SK-MEL-5 (cell line): ENCODE results near the gene ADGRG7. TPM values are rescaled to one million over a fixed set of nuclear protein-coding genes. Genes with fewer than 3 reads are reported as not detected.

ENCODE experiments used
- DNase-seq: peaks from one replicate; pipeline ENCODE4 v3.0.0-alpha.2; 2016; ENCODE audit warnings: low read depth, low spot score
- in situ Hi-C: cut with HindIII; loops from 2 replicates; pipeline ENCODE4 v1.10.0; 2016; ENCODE audit warnings: low sequenced_read_pairs, high pct_unique_total_duplicates, low pct_unique_long_range_greater_than_20kb
- total RNA-seq: library from RNA; depleted of rRNA; stranded (reverse); fragments of >200 nt; shearing (Covaris generic); gene quantifications from 2 replicates; pipeline ENCODE4 v1.2.3, GENCODE V29; 2014

The ADGRG7 gene
- total RNA-seq, 1 experiment from 2014 or later: not detected

- DNase-seq: peak; percentile 26
- in situ Hi-C loops: no loop called here
Measured at GRCh38 chr3:100709842-100710260, 100.5 kb downstream of the ADGRG7 start.

- DNase-seq: peak; percentile 76
- in situ Hi-C loops: no loop called here
Measured at GRCh38 chr3:100710261-100710968, 101.0 kb downstream of the ADGRG7 start.

GRCh38 chr3:100715176-100715575 lies 105.8 kb downstream of the ADGRG7 start:
- in situ Hi-C loops: no loop called here
- DNase-seq: no peak

GRCh38 chr3:100717063-100717462 lies 107.7 kb downstream of the ADGRG7 start:
- in situ Hi-C loops: no loop called here
- no peak for DNase-seq

- DNase-seq: no peak
- in situ Hi-C loops: no loop called here
Measured at GRCh38 chr3:100717637-100718487, 108.5 kb downstream of the ADGRG7 start.

- no peak for DNase-seq
Measured at GRCh38 chr3:100719136-100719535, 109.7 kb downstream of the ADGRG7 start.

GRCh38 chr3:100720426-100720825 lies 111.0 kb downstream of the ADGRG7 start:
- in situ Hi-C loops: no loop called here
- no peak for DNase-seq

More at GRCh38 chr3:100719136-100719535, 109.7 kb downstream of the ADGRG7 start:
- in situ Hi-C loops: no loop called here

- peak; percentile 16 for DNase-seq
- in situ Hi-C loops: no loop called here
Measured at GRCh38 chr3:100725935-100726513, 116.6 kb downstream of the ADGRG7 start.

GRCh38 chr3:100726706-100727105 lies 117.3 kb downstream of the ADGRG7 start:
- DNase-seq: no peak
- in situ Hi-C loops: no loop called here

GRCh38 chr3:100730524-100730923 lies 121.1 kb downstream of the ADGRG7 start:
- in situ Hi-C loops: no loop called here

GRCh38 chr3:100732435-100732834 lies 123.0 kb downstream of the ADGRG7 start:
- no peak for DNase-seq
- in situ Hi-C loops: no loop called here

More at GRCh38 chr3:100730524-100730923, 121.1 kb downstream of the ADGRG7 start:
- DNase-seq: no peak

GRCh38 chr3:100737334-100737733 lies 127.9 kb downstream of the ADGRG7 start:
- peak; percentile 27 for DNase-seq
- in situ Hi-C loops: no loop called here

- in situ Hi-C loops: no loop called here
- DNase-seq: no peak
Measured at GRCh38 chr3:100740207-100740606, 130.8 kb downstream of the ADGRG7 start.

GRCh38 chr3:100743535-100743934 lies 134.1 kb downstream of the ADGRG7 start:
- in situ Hi-C loops: no loop called here
- no peak for DNase-seq

GRCh38 chr3:100744671-100745070 lies 135.3 kb downstream of the ADGRG7 start:
- in situ Hi-C loops: no loop called here
- no peak for DNase-seq
